ENCODE measurements around the gene MAP7. TPM values are rescaled to one million over a fixed set of nuclear protein-coding genes. Genes with fewer than 3 reads are reported as not detected.

MAP7 gene
- total and polyA plus RNA-seq, 9 of the 15 experiments (the other 6 are each of a cell fraction or from before 2014, with no cell fraction given), result 0.76 to 7.7 (median 3.9) TPM

DNA sequence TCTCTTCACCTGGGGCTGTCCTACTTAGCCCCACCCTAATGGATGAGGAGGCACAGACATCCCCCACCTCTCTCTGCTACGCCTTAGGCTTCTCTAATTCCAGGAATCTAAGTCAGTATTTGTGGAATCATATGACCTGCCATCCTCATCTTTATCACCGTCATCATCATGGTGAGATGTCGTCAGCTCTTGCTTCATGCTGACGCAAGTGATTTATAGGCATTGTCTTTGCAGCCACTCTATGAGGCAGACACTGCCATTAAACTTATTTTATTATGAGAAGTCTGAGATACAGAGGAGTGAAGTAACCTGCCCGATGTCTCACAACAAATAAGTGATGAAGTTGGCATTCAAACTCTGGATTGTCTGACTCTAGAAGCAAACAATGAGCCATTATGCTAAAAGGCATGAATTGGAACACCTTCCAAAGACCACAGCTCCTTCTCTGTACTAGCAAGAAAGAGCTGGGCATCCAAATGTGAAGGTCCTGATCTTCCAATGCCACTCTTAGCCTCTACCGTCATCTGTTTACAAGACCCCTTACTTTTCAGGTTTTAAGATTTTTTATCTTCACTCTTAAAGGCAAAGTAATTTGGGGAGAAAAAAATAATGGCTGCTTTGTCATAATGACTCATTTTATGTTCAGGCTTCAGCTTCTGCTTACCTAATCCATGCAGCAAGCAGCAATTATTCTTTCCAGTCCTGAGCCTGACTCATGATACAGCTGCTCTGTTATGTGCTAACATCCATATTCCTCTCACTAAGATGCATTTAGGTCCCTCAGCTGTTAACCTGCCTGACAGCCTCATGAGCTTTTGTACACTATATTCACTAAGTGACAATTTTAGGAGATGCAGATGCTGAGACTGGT lies 146.9 kb downstream of the MAP7 start (continued):
- TF ChIP-seq, protein P1, sequence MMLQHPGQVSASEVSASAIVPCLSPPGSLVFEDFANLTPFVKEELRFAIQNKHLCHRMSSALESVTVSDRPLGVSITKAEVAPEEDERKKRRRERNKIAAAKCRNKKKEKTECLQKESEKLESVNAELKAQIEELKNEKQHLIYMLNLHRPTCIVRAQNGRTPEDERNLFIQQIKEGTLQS (IDR thresholded peaks at IDR 0.05), result peak; percentile 99
- TF ChIP-seq, protein P1 (CRISPR knock-in tag; conservative IDR thresholded peaks at IDR 0.05), result peak; percentile 60; the same call in 1 of the 2 replicates
- TF ChIP-seq DACH1 (IDR thresholded peaks at IDR 0.05; ENCODE audit: partially characterized antibody), result peak; percentile 78
- TF ChIP-seq ZNF408 (CRISPR knock-in tag; IDR thresholded peaks at IDR 0.05; ENCODE audit: low read depth), result no peak
- TF ChIP-seq ARID2 (IDR thresholded peaks at IDR 0.05), result no peak
- TF ChIP-seq, protein P2, sequence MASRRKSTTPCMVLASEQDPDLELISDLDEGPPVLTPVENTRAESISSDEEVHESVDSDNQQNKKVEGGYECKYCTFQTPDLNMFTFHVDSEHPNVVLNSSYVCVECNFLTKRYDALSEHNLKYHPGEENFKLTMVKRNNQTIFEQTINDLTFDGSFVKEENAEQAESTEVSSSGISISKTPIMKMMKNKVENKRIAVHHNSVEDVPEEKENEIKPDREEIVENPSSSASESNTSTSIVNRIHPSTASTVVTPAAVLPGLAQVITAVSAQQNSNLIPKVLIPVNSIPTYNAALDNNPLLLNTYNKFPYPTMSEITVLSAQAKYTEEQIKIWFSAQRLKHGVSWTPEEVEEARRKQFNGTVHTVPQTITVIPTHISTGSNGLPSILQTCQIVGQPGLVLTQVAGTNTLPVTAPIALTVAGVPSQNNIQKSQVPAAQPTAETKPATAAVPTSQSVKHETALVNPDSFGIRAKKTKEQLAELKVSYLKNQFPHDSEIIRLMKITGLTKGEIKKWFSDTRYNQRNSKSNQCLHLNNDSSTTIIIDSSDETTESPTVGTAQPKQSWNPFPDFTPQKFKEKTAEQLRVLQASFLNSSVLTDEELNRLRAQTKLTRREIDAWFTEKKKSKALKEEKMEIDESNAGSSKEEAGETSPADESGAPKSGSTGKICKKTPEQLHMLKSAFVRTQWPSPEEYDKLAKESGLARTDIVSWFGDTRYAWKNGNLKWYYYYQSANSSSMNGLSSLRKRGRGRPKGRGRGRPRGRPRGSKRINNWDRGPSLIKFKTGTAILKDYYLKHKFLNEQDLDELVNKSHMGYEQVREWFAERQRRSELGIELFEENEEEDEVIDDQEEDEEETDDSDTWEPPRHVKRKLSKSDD (conservative IDR thresholded peaks at IDR 0.05; ENCODE audit: low read length), result no peak
- peak; percentile 91 for TF ChIP-seq CEBPG (CRISPR knock-in tag; IDR thresholded peaks at IDR 0.05)
- TF ChIP-seq CEBPG (tag; conservative IDR thresholded peaks at IDR 0.05 in 1 of 2, IDR thresholded peaks at IDR 0.05 in 1 of 2), result peak; percentile 99
- TF ChIP-seq TCFL5 (CRISPR knock-in tag; conservative IDR thresholded peaks at IDR 0.05), result no peak
- TF ChIP-seq BRD4 (IDR thresholded peaks at IDR 0.05), result no peak
- TF ChIP-seq KLF10 (CRISPR knock-in tag; IDR thresholded peaks at IDR 0.05), result no peak
- TF ChIP-seq, protein P3, sequence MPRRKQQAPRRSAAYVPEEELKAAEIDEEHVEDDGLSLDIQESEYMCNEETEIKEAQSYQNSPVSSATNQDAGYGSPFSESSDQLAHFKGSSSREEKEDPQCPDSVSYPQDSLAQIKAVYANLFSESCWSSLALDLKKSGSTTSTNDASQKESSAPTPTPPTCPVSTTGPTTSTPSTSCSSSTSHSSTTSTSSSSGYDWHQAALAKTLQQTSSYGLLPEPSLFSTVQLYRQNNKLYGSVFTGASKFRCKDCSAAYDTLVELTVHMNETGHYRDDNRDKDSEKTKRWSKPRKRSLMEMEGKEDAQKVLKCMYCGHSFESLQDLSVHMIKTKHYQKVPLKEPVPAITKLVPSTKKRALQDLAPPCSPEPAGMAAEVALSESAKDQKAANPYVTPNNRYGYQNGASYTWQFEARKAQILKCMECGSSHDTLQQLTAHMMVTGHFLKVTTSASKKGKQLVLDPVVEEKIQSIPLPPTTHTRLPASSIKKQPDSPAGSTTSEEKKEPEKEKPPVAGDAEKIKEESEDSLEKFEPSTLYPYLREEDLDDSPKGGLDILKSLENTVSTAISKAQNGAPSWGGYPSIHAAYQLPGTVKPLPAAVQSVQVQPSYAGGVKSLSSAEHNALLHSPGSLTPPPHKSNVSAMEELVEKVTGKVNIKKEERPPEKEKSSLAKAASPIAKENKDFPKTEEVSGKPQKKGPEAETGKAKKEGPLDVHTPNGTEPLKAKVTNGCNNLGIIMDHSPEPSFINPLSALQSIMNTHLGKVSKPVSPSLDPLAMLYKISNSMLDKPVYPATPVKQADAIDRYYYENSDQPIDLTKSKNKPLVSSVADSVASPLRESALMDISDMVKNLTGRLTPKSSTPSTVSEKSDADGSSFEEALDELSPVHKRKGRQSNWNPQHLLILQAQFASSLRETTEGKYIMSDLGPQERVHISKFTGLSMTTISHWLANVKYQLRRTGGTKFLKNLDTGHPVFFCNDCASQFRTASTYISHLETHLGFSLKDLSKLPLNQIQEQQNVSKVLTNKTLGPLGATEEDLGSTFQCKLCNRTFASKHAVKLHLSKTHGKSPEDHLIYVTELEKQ (CRISPR knock-in tag; IDR thresholded peaks at IDR 0.05), result no peak
- no peak for TF ChIP-seq POLR2G (IDR thresholded peaks at IDR 0.05; ENCODE audit: low read depth, low read length)
- TF ChIP-seq ATF1 (CRISPR knock-in tag; IDR thresholded peaks at IDR 0.05), result no peak
- TF ChIP-seq ATF1 (tag; IDR thresholded peaks at IDR 0.05), result peak; percentile 98
- TF ChIP-seq NCOA6 (IDR thresholded peaks at IDR 0.05), result peak; percentile 71
- no peak for TF ChIP-seq HNRNPL (IDR thresholded peaks at IDR 0.05; ENCODE audit: low read depth, low read length)
- no peak for TF ChIP-seq HMG20A (CRISPR knock-in tag; conservative IDR thresholded peaks at IDR 0.05)
- TF ChIP-seq HNRNPH1 (optimal IDR thresholded peaks at IDR 0.05; ENCODE audit: low read depth, low read length), result no peak
- TF ChIP-seq HMG20B (CRISPR knock-in tag; IDR thresholded peaks at IDR 0.05), result no peak
- TF ChIP-seq PML (IDR thresholded peaks at IDR 0.05; ENCODE audit: low read length), result peak; percentile 39; the same call in 1 of the 2 replicates
- no peak for TF ChIP-seq NFIC (IDR thresholded peaks at IDR 0.05)
- no peak for TF ChIP-seq ZNF146 (CRISPR knock-in tag; IDR thresholded peaks at IDR 0.05; ENCODE audit: unreplicated experiment)
- no peak for TF ChIP-seq MYNN (IDR thresholded peaks at IDR 0.05)
- no peak for TF ChIP-seq MYNN (CRISPR knock-in tag; IDR thresholded peaks at IDR 0.05)
